Measurements from ENCODE around the gene PPIF.

PPIF gene

GRCh38 chr10:79374312-79375191 is 27.3 kb downstream of the PPIF start:
- DNase-seq (ENCODE audit: low read depth in 3 of 3), result peak; percentile 50 to 72 (median 61)

GRCh38 chr10:79375321-79376077 is 28.2 kb downstream of the PPIF start:
- no peak for DNase-seq (ENCODE audit: low read depth in 3 of 3)

GRCh38 chr10:79376078-79376628 is 28.9 kb downstream of the PPIF start:
- DNase-seq (ENCODE audit: low read depth in 3 of 3), result no peak

- DNase-seq (ENCODE audit: low read depth in 3 of 3), result no peak
Measured at GRCh38 chr10:79376751-79377556, 29.7 kb downstream of the PPIF start.

- no peak for DNase-seq (ENCODE audit: low read depth in 3 of 3)
Measured at GRCh38 chr10:79377557-79378382, 30.5 kb downstream of the PPIF start.

GRCh38 chr10:79378383-79378646 is 31.0 kb downstream of the PPIF start:
- no peak for DNase-seq (ENCODE audit: low read depth in 3 of 3)

GRCh38 chr10:79378647-79379511 is 31.6 kb downstream of the PPIF start:
- no peak for DNase-seq (ENCODE audit: low read depth in 3 of 3)

- DNase-seq (ENCODE audit: low read depth in 3 of 3), result no peak
Measured at GRCh38 chr10:79379512-79380124, 32.3 kb downstream of the PPIF start.

- DNase-seq (ENCODE audit: low read depth in 3 of 3), result no peak
Measured at GRCh38 chr10:79380125-79380945, 33.1 kb downstream of the PPIF start.

- no peak for DNase-seq (ENCODE audit: low read depth in 3 of 3)
Measured at GRCh38 chr10:79380946-79381721, 33.9 kb downstream of the PPIF start.

- DNase-seq (ENCODE audit: low read depth in 3 of 3), result no peak
Measured at GRCh38 chr10:79381804-79382221, 34.5 kb downstream of the PPIF start.

GRCh38 chr10:79382491-79382941 is 35.2 kb downstream of the PPIF start:
- DNase-seq (ENCODE audit: low read depth in 3 of 3), result no peak

- DNase-seq (ENCODE audit: low read depth in 3 of 3), result no peak
Measured at GRCh38 chr10:79383974-79384606, 36.8 kb downstream of the PPIF start.

- no peak for DNase-seq (ENCODE audit: low read depth in 3 of 3)
Measured at GRCh38 chr10:79384773-79385391, 37.6 kb downstream of the PPIF start.

GRCh38 chr10:79385392-79385795 is 38.1 kb downstream of the PPIF start:
- DNase-seq (ENCODE audit: low read depth in 3 of 3), result no peak

- no peak for DNase-seq (ENCODE audit: low read depth in 3 of 3)
Measured at GRCh38 chr10:79385804-79386531, 38.7 kb downstream of the PPIF start.

All from stimulated activated CD4-positive, alpha-beta T cell treated with anti-CD3 and anti-CD28 coated beads, TNF-alpha, amount 100 ng/mL, for 24 hours (primary cell).